GM19193 (cell line): ENCODE measurements around the gene LSM7.

ENCODE experiments used
- POLR2A ChIP-seq: IDR thresholded peaks from 4 replicates; pipeline ENCODE4 v1.6.1; 2011; ENCODE audit not compliant: insufficient read depth, insufficient read length; ENCODE audit errors: extremely low read depth

Gene LSM7

GRCh38 chr19:2344381-2344870, 16.0 kb upstream of the LSM7 start:
- no peak for TF ChIP-seq POLR2A

GRCh38 chr19:2343289-2343982, 15.1 kb upstream of the LSM7 start:
- no peak for TF ChIP-seq POLR2A

GRCh38 chr19:2342656-2343288, 14.4 kb upstream of the LSM7 start:
- TF ChIP-seq POLR2A, result no peak

DNA sequence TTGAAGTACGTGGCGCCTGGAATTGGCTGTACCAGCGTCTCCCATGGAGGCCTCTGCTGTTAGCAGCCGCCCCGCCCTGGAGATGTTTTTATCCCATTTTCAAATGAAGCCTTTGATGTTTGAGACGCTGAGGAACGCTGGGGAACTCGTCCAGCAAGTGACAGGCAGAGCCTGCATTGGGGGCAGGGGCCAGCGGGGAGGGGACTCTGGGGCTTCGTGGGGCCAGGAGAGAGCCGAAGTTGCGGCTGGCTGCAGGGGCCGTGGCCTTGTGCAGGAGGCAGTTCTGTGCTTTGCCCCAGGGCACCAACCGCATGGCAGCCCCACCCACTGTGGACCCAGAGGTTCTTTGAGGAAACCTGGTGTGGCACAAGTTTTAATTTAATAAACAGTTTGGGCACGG, 13.6 kb upstream of the LSM7 start:
- TF ChIP-seq POLR2A, result no peak

DNA sequence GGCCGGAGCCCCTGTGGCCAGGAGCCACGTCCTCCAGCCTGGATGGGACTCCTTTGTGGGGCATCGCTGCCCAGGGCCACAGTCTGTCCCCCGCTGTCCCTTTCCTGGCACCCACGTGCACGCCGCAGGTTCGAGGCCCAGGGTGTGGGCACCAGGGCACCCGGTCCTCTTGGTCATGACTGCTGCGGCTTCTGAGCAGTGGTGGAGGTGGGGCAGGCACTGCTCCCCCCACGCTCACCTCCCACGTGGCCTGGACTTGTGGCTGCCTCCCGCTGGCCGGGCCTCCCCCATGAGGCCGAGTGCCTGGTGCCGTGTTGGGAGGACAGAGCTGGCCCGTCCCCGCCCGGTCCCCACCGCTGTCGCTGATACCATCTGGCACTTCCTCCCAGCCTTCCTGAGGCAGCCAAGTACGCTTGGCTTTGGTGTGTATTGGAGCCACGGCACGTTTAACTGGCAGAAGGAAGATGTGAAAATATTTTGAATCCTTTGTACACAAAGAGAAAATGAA, 12.9 kb upstream of the LSM7 start:
- no peak for TF ChIP-seq POLR2A

DNA sequence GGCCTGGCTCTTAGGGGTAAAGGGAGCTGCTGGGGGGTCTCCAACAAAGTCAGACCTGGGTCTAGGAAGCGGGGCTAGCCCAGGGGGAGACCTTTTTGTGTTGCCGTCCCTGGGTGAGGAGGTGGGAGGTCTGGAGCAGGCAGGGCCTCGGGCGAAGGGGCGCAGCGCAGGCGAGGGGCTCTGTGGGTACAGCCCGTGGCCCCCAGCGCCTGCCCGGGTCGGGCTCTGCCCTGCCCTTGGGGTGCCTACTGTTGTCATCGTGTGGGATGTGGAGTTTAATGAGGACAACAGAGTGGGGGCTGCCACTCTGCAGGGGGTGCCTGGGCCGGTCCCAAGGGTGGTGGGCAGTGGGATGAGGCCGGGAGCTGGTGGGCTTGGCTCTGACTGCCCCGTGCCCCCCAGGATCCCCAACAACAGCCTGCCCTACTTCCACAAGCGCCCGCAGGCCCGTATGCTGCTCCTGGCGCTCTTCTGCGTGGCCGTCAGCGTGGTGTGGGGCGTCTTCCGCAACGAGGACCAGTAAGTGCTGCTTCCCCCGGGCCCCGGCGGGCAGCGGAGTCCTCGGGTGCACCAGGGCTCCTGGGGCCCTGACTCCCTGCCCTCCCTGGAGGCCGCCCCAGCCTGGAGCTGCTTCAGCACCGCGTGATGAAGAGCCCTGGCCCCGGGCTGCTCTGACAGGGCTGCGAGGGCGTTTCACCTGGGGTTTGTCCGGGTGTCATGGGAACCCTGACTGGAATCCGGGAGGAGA, 12.3 kb upstream of the LSM7 start:
- no peak for TF ChIP-seq POLR2A

- no peak for TF ChIP-seq POLR2A
These were observed 11.4 kb upstream of the LSM7 start for GRCh38 chr19:2339644-2340310.

GRCh38 chr19:2338751-2339643, 10.6 kb upstream of the LSM7 start:
- TF ChIP-seq POLR2A, result no peak

- TF ChIP-seq POLR2A, result no peak
These were observed 9.7 kb upstream of the LSM7 start for GRCh38 chr19:2338055-2338615.

- no peak for TF ChIP-seq POLR2A
These were observed 8.9 kb upstream of the LSM7 start for GRCh38 chr19:2337329-2337707.

DNA sequence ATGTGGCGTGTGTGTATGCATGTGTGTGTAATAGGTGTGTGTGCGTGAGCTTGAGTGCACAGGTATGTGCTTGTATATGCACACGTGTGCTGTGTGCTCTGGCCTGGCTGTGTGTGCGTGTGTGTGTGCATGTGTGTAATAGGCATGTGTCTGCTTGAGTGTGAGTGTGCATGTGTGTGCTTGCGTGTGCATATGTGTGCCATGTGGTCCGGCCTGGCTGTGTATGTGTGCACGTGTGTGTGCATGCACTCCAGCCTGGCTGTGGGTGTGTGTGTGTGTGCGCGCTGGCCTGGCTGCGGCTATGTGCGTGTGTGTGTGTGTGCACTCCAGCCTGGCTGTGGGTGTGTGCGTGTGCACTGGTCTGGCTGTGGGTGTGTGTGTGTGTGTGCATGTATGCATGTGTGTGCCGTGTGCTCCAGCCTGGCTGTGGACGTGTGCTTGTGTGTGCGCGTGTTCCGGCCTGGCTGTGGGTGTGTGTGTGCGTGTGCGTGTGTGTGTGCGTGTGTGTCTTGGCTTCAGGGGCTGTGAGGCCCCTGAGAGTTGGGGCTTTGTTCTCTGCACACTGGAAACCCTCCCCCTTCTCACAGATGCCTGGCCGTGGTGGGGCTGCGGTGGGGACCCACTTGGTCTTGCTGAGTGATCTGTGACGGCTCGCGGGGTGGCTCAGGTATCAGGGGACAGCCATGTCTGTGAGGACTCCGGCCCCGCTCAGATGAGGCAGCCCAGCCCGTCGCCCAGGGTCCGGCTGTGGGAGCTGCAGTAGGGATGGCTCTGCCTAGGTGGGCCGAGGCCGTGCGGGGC, 8.3 kb upstream of the LSM7 start:
- TF ChIP-seq POLR2A, result no peak

GRCh38 chr19:2335848-2336247, 7.5 kb upstream of the LSM7 start:
- TF ChIP-seq POLR2A, result no peak
